ENCODE results near the gene NPY4R.
"Not testable (repeated sequence)": the region's sequence is repeated elsewhere in the genome, so short reads cannot be mapped to it uniquely, and the experiment has no call there.

NPY4R gene

GRCh38 chr10:46419570-46420379 is 46.0 kb downstream of the NPY4R start:
- not testable (repeated sequence) for DNase-seq (ENCODE audit: low read depth in 2 of 2); H3K4me3 ChIP-seq (replicated peaks in 1 of 2; ENCODE audit: low read depth in 2 of 2, low read length in 2 of 2)

GRCh38 chr10:46418283-46418682 is 47.5 kb downstream of the NPY4R start:
- peak in 1 of 2 donors; percentile 29 for DNase-seq (ENCODE audit: low read depth in 2 of 2)
- not testable (repeated sequence) for H3K4me3 ChIP-seq (replicated peaks in 1 of 2; ENCODE audit: low read depth in 2 of 2, low read length in 2 of 2)

DNA sequence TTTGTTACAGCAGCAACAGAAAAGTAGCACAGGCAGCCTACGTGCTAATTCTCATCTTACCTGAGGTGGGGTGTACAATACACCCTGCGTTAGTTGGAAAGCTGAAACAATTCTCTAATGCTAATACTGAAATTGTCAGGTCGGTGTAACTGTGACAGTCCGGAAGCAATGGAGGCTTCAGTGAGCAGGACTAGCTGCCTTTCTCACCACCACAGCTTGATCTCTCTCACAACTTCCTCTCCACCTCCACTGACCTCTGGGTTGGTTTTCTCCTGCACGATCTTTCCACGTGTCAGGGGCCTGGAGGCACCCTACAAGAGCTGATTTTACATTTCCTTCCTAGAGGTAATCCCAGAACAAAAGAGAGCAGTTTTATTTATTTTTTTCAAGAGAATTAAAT is 50.5 kb downstream of the NPY4R start:
- H3K4me3 ChIP-seq (replicated peaks in 1 of 2; ENCODE audit: low read depth in 2 of 2, low read length in 2 of 2); DNase-seq (ENCODE audit: low read depth in 2 of 2): not testable (repeated sequence)

- not testable (repeated sequence) for DNase-seq (ENCODE audit: low read depth in 2 of 2); H3K4me3 ChIP-seq (replicated peaks in 1 of 2; ENCODE audit: low read depth in 2 of 2, low read length in 2 of 2)
Measured at GRCh38 chr10:46412665-46413064, 53.1 kb downstream of the NPY4R start.

- DNase-seq (ENCODE audit: low read depth in 2 of 2); H3K4me3 ChIP-seq (replicated peaks in 1 of 2; ENCODE audit: low read depth in 2 of 2, low read length in 2 of 2): not testable (repeated sequence)
Measured at GRCh38 chr10:46411123-46411522, 54.6 kb downstream of the NPY4R start.

Data from cardiac fibroblast (primary cell).